Glutamatergic neuron (in vitro differentiated cells): ENCODE results near the gene OGFOD1. TPM values are rescaled to one million over a fixed set of nuclear protein-coding genes. Genes with fewer than 3 reads are reported as not detected.

ENCODE experiments used
- DNase-seq: peaks from one replicate; pipeline ENCODE4 v3.0.0; 2022
- H3K27ac Mint-ChIP-seq: one replicate; pipeline ENCODE4 v1.8.0; 2020; ENCODE audit warnings: mild to moderate bottlenecking, mixed read lengths, inconsistent platforms; ENCODE audit not compliant: unreplicated experiment
- H3K27me3 Mint-ChIP-seq: one replicate; pipeline ENCODE4 v1.8.0; 2020; ENCODE audit warnings: mild to moderate bottlenecking, moderate library complexity, mixed read lengths, inconsistent platforms; ENCODE audit not compliant: unreplicated experiment
- H3K36me3 Mint-ChIP-seq: one replicate; pipeline ENCODE4 v1.8.0; 2020; ENCODE audit warnings: mild to moderate bottlenecking, mixed read lengths, inconsistent platforms; ENCODE audit not compliant: unreplicated experiment
- H3K4me1 Mint-ChIP-seq: one replicate; pipeline ENCODE4 v1.8.0; 2020; ENCODE audit warnings: mild to moderate bottlenecking, low read depth, mixed read lengths, inconsistent platforms; ENCODE audit not compliant: unreplicated experiment
- H3K4me3 Mint-ChIP-seq: one replicate; pipeline ENCODE4 v1.8.0; 2020; ENCODE audit warnings: mild to moderate bottlenecking, mixed read lengths, inconsistent platforms; ENCODE audit not compliant: unreplicated experiment
- H3K9me3 Mint-ChIP-seq: one replicate; pipeline ENCODE4 v1.8.0; 2020; ENCODE audit warnings: mild to moderate bottlenecking, moderate library complexity, mixed read lengths, inconsistent platforms; ENCODE audit not compliant: unreplicated experiment
- total RNA-seq: library from RNA; stranded (reverse); fragmentation: NEBNext Ultra II Directional; extraction: Animal tissue kit (Norgen Biotek cat#: 25700); gene quantifications from one replicate; pipeline ENCODE4 v1.2.1, GENCODE V29; 2021; ENCODE audit not compliant: unreplicated experiment
- TF ChIP-seq, protein P1 (sequence below): fragments of 200-600 bp; sonication (generic); IDR thresholded peaks from one replicate; pipeline ENCODE4 v1.5.0; 2021; ENCODE audit not compliant: partially characterized antibody, unreplicated experiment

OGFOD1 gene
- total RNA-seq, 1 donor from 2014 or later: 45.6 TPM

DNA sequence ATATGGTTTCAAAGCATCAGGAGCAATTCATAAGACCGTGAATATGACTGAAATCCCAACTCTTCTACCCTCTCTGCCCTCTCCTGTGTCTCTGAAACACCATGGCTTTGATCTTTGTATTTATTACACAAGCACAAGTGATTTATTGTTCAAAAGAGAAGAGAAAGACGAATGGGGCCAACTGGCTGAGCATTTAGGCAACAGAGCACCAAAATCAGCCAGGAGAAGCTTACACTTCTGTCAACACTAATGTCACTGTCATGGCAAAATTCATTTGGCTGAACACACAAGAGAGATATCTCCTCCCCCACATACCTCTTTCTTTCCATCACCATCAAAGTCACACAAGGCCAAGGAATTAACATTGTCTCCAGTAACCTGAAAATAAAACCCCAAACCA is 59.2 kb downstream of the OGFOD1 start:
- no peak overlapping the region for H3K4me3 Mint-ChIP-seq
- H3K27ac Mint-ChIP-seq: no peak overlapping the region

DNA sequence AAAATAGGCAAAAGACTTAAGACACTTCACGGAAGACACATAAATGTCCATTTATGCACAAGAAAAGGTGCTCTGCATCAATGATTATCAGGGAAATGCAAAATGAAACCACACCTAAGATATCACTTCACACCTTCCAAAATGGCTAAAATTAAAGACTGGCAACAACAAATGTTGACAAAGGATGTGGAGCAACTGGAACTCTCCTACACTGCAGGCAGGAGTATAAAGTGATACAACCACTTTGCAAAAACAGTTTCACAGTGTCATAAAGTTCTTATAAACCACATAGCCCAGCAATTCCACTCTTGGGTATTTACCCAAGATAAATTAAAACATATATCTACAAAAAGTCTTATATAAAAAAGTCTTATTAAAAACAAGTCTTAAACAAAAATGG is 60.7 kb downstream of the OGFOD1 start:
- TF ChIP-seq, protein P1, sequence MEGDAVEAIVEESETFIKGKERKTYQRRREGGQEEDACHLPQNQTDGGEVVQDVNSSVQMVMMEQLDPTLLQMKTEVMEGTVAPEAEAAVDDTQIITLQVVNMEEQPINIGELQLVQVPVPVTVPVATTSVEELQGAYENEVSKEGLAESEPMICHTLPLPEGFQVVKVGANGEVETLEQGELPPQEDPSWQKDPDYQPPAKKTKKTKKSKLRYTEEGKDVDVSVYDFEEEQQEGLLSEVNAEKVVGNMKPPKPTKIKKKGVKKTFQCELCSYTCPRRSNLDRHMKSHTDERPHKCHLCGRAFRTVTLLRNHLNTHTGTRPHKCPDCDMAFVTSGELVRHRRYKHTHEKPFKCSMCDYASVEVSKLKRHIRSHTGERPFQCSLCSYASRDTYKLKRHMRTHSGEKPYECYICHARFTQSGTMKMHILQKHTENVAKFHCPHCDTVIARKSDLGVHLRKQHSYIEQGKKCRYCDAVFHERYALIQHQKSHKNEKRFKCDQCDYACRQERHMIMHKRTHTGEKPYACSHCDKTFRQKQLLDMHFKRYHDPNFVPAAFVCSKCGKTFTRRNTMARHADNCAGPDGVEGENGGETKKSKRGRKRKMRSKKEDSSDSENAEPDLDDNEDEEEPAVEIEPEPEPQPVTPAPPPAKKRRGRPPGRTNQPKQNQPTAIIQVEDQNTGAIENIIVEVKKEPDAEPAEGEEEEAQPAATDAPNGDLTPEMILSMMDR: no peak
- no peaks in the 10 kb centered on the region for H3K36me3 Mint-ChIP-seq
- no peak overlapping the region for H3K4me3 Mint-ChIP-seq
- H3K9me3 Mint-ChIP-seq: no peaks in the 10 kb centered on the region
- H3K27ac Mint-ChIP-seq: no peak overlapping the region
- DNase-seq: no peak
- H3K4me1 Mint-ChIP-seq: peaks cover 5% of the 10 kb centered on the region
- H3K27me3 Mint-ChIP-seq: no peaks in the 10 kb centered on the region

More for the DNA sequence above, 59.2 kb downstream of the OGFOD1 start:
- DNase-seq: no peak
- H3K9me3 Mint-ChIP-seq: no peaks in the 10 kb centered on the region
- no peaks in the 10 kb centered on the region for H3K27me3 Mint-ChIP-seq
- no peaks in the 10 kb centered on the region for H3K4me1 Mint-ChIP-seq
- H3K36me3 Mint-ChIP-seq: no peaks in the 10 kb centered on the region
- TF ChIP-seq, protein P1: no peak

DNA sequence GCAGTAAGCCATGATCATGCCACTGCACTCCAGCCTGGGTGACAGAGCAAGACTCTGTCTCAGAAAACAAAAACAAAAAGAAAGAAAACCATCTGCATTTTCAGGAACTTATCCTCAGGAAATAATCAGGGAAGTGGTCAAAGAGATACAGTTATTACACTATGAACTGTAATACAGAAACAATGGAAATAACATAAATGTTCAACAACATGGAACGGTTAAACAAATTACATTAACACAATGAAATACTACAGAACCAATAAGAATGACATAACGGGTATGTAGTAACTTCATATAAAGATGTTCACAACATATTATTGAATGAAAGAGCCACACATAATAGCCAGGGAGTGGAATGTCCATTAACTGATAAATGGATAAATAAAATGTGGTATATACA is 61.7 kb downstream of the OGFOD1 start:
- Mint-ChIP-seq H3K9me3 (no peaks in the 10 kb centered on the region), H3K4me1 (peaks cover 5% of the 10 kb centered on the region), H3K36me3 (no peaks in the 10 kb centered on the region), H3K27ac (no peak overlapping the region), H3K27me3 (no peaks in the 10 kb centered on the region), H3K4me3 (no peak overlapping the region)
- TF ChIP-seq, protein P1: no peak
- DNase-seq: no peak

DNA sequence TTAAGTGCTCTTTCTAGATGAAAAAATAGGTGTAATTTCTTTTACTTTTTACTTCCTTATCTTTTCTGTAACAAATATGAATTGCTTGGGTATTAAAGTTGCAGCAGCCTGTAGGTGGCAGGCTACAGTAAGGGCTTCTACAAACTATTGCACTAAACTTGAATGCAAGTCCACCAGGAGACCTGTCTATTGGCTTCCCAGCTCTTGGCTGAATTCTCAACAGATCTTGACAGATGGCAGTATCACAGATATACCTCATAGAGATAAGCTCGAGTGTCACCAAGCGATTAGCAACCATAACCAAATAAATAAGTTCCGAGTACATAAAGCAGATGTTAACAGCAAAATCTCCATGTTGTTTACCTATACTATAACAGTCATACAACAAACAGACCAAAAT is 62.6 kb downstream of the OGFOD1 start:
- Mint-ChIP-seq H3K9me3 (no peaks in the 10 kb centered on the region), H3K36me3 (no peaks in the 10 kb centered on the region), H3K4me3 (no peak overlapping the region), H3K27ac (no peak overlapping the region), H3K27me3 (no peaks in the 10 kb centered on the region), H3K4me1 (peaks cover 5% of the 10 kb centered on the region)
- TF ChIP-seq, protein P1: no peak
- no peak for DNase-seq

DNA sequence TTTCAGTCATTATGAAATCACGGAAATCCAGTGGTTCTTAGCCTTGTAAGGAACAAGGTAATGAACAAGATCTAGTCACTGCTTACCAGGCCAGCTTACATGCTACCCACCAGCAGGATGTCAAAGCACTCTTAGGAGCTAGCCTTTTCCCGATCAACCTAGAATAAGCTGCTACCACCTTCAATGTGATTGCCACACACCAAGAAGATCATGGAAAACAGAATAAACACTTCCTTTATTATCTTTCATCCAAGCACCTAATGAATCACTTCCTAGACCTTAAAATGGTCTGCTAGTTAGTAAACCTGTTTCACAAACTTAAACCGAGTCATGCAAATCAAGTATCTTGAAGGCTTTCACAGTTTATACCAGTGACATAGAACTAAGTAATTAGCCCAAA is 63.5 kb downstream of the OGFOD1 start:
- Mint-ChIP-seq H3K27me3 (no peaks in the 10 kb centered on the region), H3K4me3 (no peak overlapping the region), H3K4me1 (peaks cover 5% of the 10 kb centered on the region), H3K9me3 (no peaks in the 10 kb centered on the region), H3K36me3 (no peaks in the 10 kb centered on the region), H3K27ac (no peak overlapping the region)
- DNase-seq: no peak
- TF ChIP-seq, protein P1: no peak
